ENCODE results near the gene MRPL23. TPM values are rescaled to one million over a fixed set of nuclear protein-coding genes. Genes with fewer than 3 reads are reported as not detected.

Gene MRPL23
- total RNA-seq, 3 donors from 2014 or later (not counting 1 experiment from before 2014, with no cell fraction given) = 31.2 to 35.4 (median 32.8) TPM

DNA sequence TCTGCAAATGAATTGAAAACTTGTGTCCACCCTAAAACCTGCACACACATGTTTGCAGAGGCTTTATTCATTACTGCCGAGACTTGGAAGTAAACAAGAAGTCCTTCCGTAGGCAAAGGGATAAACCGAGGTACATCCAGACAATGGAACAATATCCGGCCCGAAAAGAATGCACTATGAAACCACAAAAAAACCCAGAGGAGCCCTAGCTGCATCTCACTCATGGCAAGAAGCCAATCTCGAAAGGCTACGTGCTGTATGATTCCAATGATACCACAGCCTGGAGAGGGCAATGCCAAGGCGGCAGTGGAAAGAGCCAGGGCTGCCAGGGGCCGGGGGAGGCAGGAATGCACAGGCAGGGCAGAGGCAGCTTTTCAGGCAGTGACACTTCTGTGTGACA lies 3.2 kb upstream of the MRPL23 start:
- WGBS (ENCODE audit: insufficient coverage) = 80% methylated on average over 9 of the region's 9 CpGs
- Histone ChIP-seq H3K27me3 (ENCODE audit: control insufficient read depth, insufficient read depth, low read length) (no peaks in the 10 kb centered on the region), H3K4me3 (ENCODE audit: low read length) (no peak overlapping the region), H3K4me1 (ENCODE audit: control insufficient read depth, insufficient read depth, low read length) (peaks cover 6% of the 10 kb centered on the region), H3K9me3 (ENCODE audit: control insufficient read depth, insufficient read depth, low read length) (no peaks in the 10 kb centered on the region), H3K36me3 (ENCODE audit: control insufficient read depth, insufficient read depth, low read length) (no peaks in the 10 kb centered on the region), H3K27ac (ENCODE audit: low read length) (no peak overlapping the region)
- H3K27ac Mint-ChIP-seq = no peak overlapping the region
- TF ChIP-seq, protein P1, sequence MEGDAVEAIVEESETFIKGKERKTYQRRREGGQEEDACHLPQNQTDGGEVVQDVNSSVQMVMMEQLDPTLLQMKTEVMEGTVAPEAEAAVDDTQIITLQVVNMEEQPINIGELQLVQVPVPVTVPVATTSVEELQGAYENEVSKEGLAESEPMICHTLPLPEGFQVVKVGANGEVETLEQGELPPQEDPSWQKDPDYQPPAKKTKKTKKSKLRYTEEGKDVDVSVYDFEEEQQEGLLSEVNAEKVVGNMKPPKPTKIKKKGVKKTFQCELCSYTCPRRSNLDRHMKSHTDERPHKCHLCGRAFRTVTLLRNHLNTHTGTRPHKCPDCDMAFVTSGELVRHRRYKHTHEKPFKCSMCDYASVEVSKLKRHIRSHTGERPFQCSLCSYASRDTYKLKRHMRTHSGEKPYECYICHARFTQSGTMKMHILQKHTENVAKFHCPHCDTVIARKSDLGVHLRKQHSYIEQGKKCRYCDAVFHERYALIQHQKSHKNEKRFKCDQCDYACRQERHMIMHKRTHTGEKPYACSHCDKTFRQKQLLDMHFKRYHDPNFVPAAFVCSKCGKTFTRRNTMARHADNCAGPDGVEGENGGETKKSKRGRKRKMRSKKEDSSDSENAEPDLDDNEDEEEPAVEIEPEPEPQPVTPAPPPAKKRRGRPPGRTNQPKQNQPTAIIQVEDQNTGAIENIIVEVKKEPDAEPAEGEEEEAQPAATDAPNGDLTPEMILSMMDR (IDR thresholded peaks at IDR 0.05) = no peak
- peaks cover 0 to 2% of the 10 kb centered on the region in 2 donors for H3K27me3 Mint-ChIP-seq (ENCODE audit: low read depth in 2 of 2)
- peaks cover 3 to 13% of the 10 kb centered on the region in 2 donors for H3K4me1 Mint-ChIP-seq
- no peaks in the 10 kb centered on the region for H3K36me3 Mint-ChIP-seq
- H3K4me3 Mint-ChIP-seq = peak overlapping the region; percentile 10
- intact Hi-C loops (cut with micrococcal nuclease) = no loop called here
- DNase-seq (no peak), ATAC-seq (no peak)
- H3K9me3 Mint-ChIP-seq = no peaks in the 10 kb centered on the region

DNA sequence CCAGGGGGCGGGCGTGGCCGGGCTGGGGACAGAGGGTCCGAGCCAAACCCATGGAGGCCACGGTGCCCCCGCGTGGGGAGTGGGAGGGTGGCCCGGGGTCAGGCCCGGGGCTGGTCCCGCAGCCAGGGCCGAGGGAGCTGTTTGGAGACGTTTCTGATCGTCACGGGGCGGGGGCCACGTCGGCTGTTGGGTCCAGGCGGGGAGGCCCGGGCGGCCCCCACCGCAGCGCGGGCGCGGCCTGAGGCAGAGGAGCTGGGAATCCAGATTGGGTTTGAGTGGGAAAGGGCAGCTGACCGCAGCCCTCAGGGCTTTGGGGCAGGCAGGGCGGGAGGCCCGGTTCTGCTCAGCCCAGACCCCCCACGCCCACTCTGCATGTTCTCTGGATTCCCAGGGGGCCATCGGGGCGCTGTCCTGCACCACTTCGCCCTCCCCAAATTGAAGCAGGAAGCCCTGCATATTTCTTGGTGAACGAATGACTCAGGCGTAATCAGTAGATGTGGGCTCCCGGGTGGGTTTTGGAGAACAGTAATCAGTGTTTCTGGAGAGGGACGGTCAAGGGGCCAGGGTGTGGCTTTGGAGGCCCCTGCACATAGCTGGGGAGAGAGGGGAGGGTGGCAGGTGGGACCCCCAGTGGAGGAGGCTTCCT lies 583 bp downstream of the MRPL23 start:
- H3K4me3 Mint-ChIP-seq = no peak overlapping the region
- Histone ChIP-seq H3K36me3 (ENCODE audit: control insufficient read depth, insufficient read depth, low read length) (no peaks in the 10 kb centered on the region), H3K4me1 (ENCODE audit: control insufficient read depth, insufficient read depth, low read length) (no peaks in the 10 kb centered on the region), H3K9me3 (ENCODE audit: control insufficient read depth, insufficient read depth, low read length) (no peaks in the 10 kb centered on the region), H3K27me3 (ENCODE audit: control insufficient read depth, insufficient read depth, low read length) (no peaks in the 10 kb centered on the region), H3K4me3 (ENCODE audit: low read length) (no peak overlapping the region), H3K27ac (ENCODE audit: low read length) (no peak overlapping the region)
- no CpG with 5 or more reads among the region's 36 CpGs for WGBS (ENCODE audit: insufficient coverage)
- H3K9me3 Mint-ChIP-seq = no peaks in the 10 kb centered on the region
- H3K4me1 Mint-ChIP-seq = no peaks in the 10 kb centered on the region
- intact Hi-C loops (cut with micrococcal nuclease) = no loop called here
- H3K36me3 Mint-ChIP-seq = no peaks in the 10 kb centered on the region
- DNase-seq (no peak), ATAC-seq (peak in 2 of 3 donors; percentile 24 to 46)
- TF ChIP-seq, protein P1 (IDR thresholded peaks at IDR 0.05) = no peak
- no peaks in the 10 kb centered on the region for H3K27me3 Mint-ChIP-seq (ENCODE audit: low read depth in 2 of 2)
- no peak overlapping the region for H3K27ac Mint-ChIP-seq

DNA sequence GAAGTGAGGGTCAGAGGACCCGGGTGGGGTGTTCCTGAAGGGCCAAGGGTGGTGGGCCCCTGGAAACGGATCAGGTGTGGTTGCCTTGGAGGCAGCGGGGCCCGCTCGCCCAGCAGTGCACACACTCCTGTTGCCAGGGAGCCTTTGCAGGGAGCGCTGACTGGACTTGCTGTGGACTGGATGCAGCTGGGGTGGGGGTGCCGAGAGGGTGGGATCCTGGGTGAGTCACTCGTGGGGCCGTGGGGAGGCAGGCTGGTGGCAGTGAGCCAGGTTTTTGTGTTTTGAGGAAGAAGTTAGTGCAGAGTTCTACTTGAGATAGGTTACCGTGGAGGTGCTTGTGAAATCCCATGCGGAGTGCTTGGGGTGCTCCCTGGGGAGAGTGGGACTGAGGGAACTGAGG lies 1.3 kb downstream of the MRPL23 start:
- no peaks in the 10 kb centered on the region for H3K9me3 ChIP-seq (ENCODE audit: control insufficient read depth, insufficient read depth, low read length)
- Mint-ChIP-seq H3K36me3 (no peaks in the 10 kb centered on the region), H3K27ac (no peak overlapping the region), H3K4me3 (no peak overlapping the region), H3K9me3 (no peaks in the 10 kb centered on the region), H3K4me1 (no peaks in the 10 kb centered on the region), H3K27me3 (ENCODE audit: low read depth in 2 of 2) (no peaks in the 10 kb centered on the region)
- H3K27me3 ChIP-seq (ENCODE audit: control insufficient read depth, insufficient read depth, low read length) = no peaks in the 10 kb centered on the region
- no CpG with 5 or more reads among the region's 11 CpGs for WGBS (ENCODE audit: insufficient coverage)
- intact Hi-C loops (cut with micrococcal nuclease) = no loop called here
- H3K27ac ChIP-seq (ENCODE audit: low read length) = no peak overlapping the region
- H3K36me3 ChIP-seq (ENCODE audit: control insufficient read depth, insufficient read depth, low read length) = no peaks in the 10 kb centered on the region
- DNase-seq (no peak), ATAC-seq (no peak)
- no peaks in the 10 kb centered on the region for H3K4me1 ChIP-seq (ENCODE audit: control insufficient read depth, insufficient read depth, low read length)
- TF ChIP-seq, protein P1 (IDR thresholded peaks at IDR 0.05) = no peak
- H3K4me3 ChIP-seq (ENCODE audit: low read length) = no peak overlapping the region

DNA sequence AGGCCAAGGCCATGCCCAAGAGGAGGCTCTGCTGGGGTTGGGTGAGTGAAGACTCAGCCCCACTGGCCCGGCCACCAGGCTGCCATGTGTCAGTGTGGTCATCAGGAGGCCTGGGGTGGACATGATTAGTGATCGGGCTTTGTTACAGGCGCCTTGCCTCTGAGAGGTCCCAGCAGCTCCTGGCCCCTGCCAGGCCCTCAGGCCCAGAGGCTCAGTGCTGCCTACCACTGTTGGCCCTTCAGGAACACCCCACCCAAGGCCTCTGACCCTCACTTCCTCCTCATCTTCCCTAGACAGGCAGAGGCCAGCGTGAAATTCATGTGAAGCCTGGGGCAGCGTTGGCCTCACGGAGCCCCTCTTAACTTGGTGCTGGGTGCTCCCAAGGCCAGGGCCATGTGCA lies 2.2 kb downstream of the MRPL23 start:
- no peak overlapping the region for H3K27ac ChIP-seq (ENCODE audit: low read length)
- no peaks in the 10 kb centered on the region for H3K36me3 ChIP-seq (ENCODE audit: control insufficient read depth, insufficient read depth, low read length)
- H3K4me3 Mint-ChIP-seq = no peak overlapping the region
- no peaks in the 10 kb centered on the region for H3K36me3 Mint-ChIP-seq
- WGBS (ENCODE audit: insufficient coverage) = no CpG with 5 or more reads among the region's 6 CpGs
- intact Hi-C loops (cut with micrococcal nuclease) = no loop called here
- no peak for ATAC-seq
- TF ChIP-seq, protein P1 (IDR thresholded peaks at IDR 0.05) = no peak
- H3K27ac Mint-ChIP-seq = no peak overlapping the region
- no peak overlapping the region for H3K4me3 ChIP-seq (ENCODE audit: low read length)
- no peak for DNase-seq
- no peaks in the 10 kb centered on the region for H3K4me1 ChIP-seq (ENCODE audit: control insufficient read depth, insufficient read depth, low read length)
- H3K27me3 ChIP-seq (ENCODE audit: control insufficient read depth, insufficient read depth, low read length) = no peaks in the 10 kb centered on the region
- H3K9me3 ChIP-seq (ENCODE audit: control insufficient read depth, insufficient read depth, low read length) = no peaks in the 10 kb centered on the region
- H3K27me3 Mint-ChIP-seq (ENCODE audit: low read depth in 2 of 2) = no peaks in the 10 kb centered on the region
- H3K9me3 Mint-ChIP-seq = no peaks in the 10 kb centered on the region
- H3K4me1 Mint-ChIP-seq = no peaks in the 10 kb centered on the region

Measured in natural killer cell (primary cell).